Right lobe of liver (tissue), 4 donors: ENCODE data around the gene HBA1.

Experiments used
- POLR2A ChIP-seq: fragments of 450-650 bp; IDR thresholded peaks from one replicate; pipeline ENCODE4 v1.6.1; 2017; ENCODE audit warnings: antibody characterized with exemption, mild to moderate bottlenecking
- TF ChIP-seq, protein P1 (sequence below), 4 donors: fragments of 200-600 bp in 3 of 4; fragments of 450-650 bp in 1 of 4; IDR thresholded peaks; one replicate each; pipeline versions ENCODE4 v1.5.1 to v1.8.0; 2016 to 2022; ENCODE audit warnings: antibody characterized with exemption in 4 of 4, mild to moderate bottlenecking in 2 of 4
- donor health status: DM: no; HTN: no; CAD: no.
- donor health status: DM: no; HTN: no; CAD: no.
- donor health status: DM: no; HTN: yes; CAD: no.

DNA sequence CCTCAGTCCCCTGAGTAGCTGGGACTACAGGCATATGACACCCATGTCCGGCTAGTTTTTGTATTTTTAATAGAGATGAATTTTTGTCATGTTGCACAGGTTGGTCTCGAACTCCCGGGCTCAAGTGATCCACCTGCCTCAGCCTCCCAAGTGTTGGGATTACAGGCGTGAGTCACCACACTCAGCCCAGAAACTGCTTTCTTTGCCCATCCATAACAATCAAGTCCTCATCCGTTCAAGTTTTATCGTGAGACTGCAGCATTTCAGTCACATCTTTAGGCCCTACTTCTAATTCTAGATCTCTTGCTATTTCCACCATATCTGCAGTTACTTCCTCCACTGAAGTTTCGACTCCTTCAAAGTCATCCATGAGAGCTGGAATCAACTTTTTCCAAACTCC lies 44.4 kb upstream of the HBA1 start:
- TF ChIP-seq, protein P1, sequence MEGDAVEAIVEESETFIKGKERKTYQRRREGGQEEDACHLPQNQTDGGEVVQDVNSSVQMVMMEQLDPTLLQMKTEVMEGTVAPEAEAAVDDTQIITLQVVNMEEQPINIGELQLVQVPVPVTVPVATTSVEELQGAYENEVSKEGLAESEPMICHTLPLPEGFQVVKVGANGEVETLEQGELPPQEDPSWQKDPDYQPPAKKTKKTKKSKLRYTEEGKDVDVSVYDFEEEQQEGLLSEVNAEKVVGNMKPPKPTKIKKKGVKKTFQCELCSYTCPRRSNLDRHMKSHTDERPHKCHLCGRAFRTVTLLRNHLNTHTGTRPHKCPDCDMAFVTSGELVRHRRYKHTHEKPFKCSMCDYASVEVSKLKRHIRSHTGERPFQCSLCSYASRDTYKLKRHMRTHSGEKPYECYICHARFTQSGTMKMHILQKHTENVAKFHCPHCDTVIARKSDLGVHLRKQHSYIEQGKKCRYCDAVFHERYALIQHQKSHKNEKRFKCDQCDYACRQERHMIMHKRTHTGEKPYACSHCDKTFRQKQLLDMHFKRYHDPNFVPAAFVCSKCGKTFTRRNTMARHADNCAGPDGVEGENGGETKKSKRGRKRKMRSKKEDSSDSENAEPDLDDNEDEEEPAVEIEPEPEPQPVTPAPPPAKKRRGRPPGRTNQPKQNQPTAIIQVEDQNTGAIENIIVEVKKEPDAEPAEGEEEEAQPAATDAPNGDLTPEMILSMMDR (IDR thresholded peaks at IDR 0.05) = no peak
- TF ChIP-seq POLR2A = no peak
